Measurements from ENCODE around the gene ITIH6. TPM values are rescaled to one million over a fixed set of nuclear protein-coding genes. Genes with fewer than 3 reads are reported as not detected.
A peak's percentile ranks its signal among the peaks of the same experiment; 100 is the strongest.
"Not testable (repeated sequence)": the region's sequence is repeated elsewhere in the genome, so short reads cannot be mapped to it uniquely, and the experiment has no call there.

Gene ITIH6
- polyA plus RNA-seq (2013, experiment 1 of 2), result 0.03 TPM
- 0.01 TPM for polyA plus RNA-seq (2013, experiment 2 of 2)

- H2BK5ac ChIP-seq (ENCODE audit: low read length), result no peak within 1 kb of the TSS
- DNase-seq, result no peak
- H2BK120ac ChIP-seq (ENCODE audit: low read depth, low read length), result no peak within 1 kb of the TSS
- H3K36me3 ChIP-seq (ENCODE audit: control insufficient read depth, insufficient read depth, low read length), result no peaks in the 10 kb centered on the region
- no peaks in the 10 kb centered on the region for H3K79me1 ChIP-seq (ENCODE audit: low read length)
- H4K8ac ChIP-seq (ENCODE audit: low read depth, low read length), result no peak within 1 kb of the TSS
- no peak within 1 kb of the TSS for H3K56ac ChIP-seq (ENCODE audit: low read length)
- no peak within 1 kb of the TSS for H3K4ac ChIP-seq (ENCODE audit: low read depth, low read length)
- H3K18ac ChIP-seq (ENCODE audit: low read length), result no peak within 1 kb of the TSS
- no peaks in the 10 kb centered on the region for H3K27me3 ChIP-seq (ENCODE audit: insufficient read depth, low read length, poor library complexity)
- no peak within 1 kb of the TSS for H3K9ac ChIP-seq (ENCODE audit: low read length)
- no peaks in the 10 kb centered on the region for H3K79me2 ChIP-seq (ENCODE audit: control insufficient read depth, insufficient read depth, low read length)
- H3K4me2 ChIP-seq (ENCODE audit: low read length), result no peak within 1 kb of the TSS
- H3K4me3 ChIP-seq (ENCODE audit: low read length), result no peak within 1 kb of the TSS
- no peak within 1 kb of the TSS for H2AK5ac ChIP-seq (ENCODE audit: low read length)
- WGBS (ENCODE audit: extremely low coverage, insufficient coverage, low lambda C conversion rate), result no CpG with 5 or more reads among the region's 2 CpGs
- no peak within 1 kb of the TSS for H2BK15ac ChIP-seq (replicated peaks; ENCODE audit: low read depth)
- H3K23ac ChIP-seq (ENCODE audit: low read length), result no peak within 1 kb of the TSS
- H4K5ac ChIP-seq (ENCODE audit: low read length), result no peak within 1 kb of the TSS
- H3K4me1 ChIP-seq (ENCODE audit: control insufficient read depth, low read depth, low read length), result peaks cover 2% of the 10 kb centered on the region
- no peak within 1 kb of the TSS for H3K27ac ChIP-seq (ENCODE audit: low read depth, low read length)
Observed at GRCh38 chrX:54798137-54798536, at the start of gene ITIH6. Gene ITIH6, minus strand, starts transcription at chrX:54798255. Its CDS starts 45 bp downstream, at chrX:54798210.

- not testable (repeated sequence) for H3K4me1 ChIP-seq (ENCODE audit: control insufficient read depth, low read depth, low read length); H3K4me2 ChIP-seq (ENCODE audit: low read length); H2AK5ac ChIP-seq (ENCODE audit: low read length); H4K5ac ChIP-seq (ENCODE audit: low read length); H3K79me1 ChIP-seq (ENCODE audit: low read length); H3K18ac ChIP-seq (ENCODE audit: low read length); H3K79me2 ChIP-seq (ENCODE audit: control insufficient read depth, insufficient read depth, low read length); H2BK5ac ChIP-seq (ENCODE audit: low read length); H2BK15ac ChIP-seq (replicated peaks; ENCODE audit: low read depth); DNase-seq; H3K56ac ChIP-seq (ENCODE audit: low read length); H3K27me3 ChIP-seq (ENCODE audit: insufficient read depth, low read length, poor library complexity); H3K4me3 ChIP-seq (ENCODE audit: low read length); H3K9ac ChIP-seq (ENCODE audit: low read length); H3K23ac ChIP-seq (ENCODE audit: low read length); H2BK120ac ChIP-seq (ENCODE audit: low read depth, low read length); H4K8ac ChIP-seq (ENCODE audit: low read depth, low read length); H3K27ac ChIP-seq (ENCODE audit: low read depth, low read length); H3K36me3 ChIP-seq (ENCODE audit: control insufficient read depth, insufficient read depth, low read length); H3K4ac ChIP-seq (ENCODE audit: low read depth, low read length)
- WGBS (ENCODE audit: extremely low coverage, insufficient coverage, low lambda C conversion rate), result no CpG with 5 or more reads among the region's 2 CpGs
Observed at GRCh38 chrX:54847700-54848099, 49.6 kb upstream of the ITIH6 start.

- no peak overlapping the region for H2BK120ac ChIP-seq (ENCODE audit: low read depth, low read length)
- no peaks in the 10 kb centered on the region for H3K79me1 ChIP-seq (ENCODE audit: low read length)
- no peaks in the 10 kb centered on the region for H3K36me3 ChIP-seq (ENCODE audit: control insufficient read depth, insufficient read depth, low read length)
- H3K23ac ChIP-seq (ENCODE audit: low read length), result no peak overlapping the region
- DNase-seq, result no peak
- WGBS (ENCODE audit: extremely low coverage, insufficient coverage, low lambda C conversion rate), result no CpG with 5 or more reads among the region's 2 CpGs
- no peak overlapping the region for H3K27ac ChIP-seq (ENCODE audit: low read depth, low read length)
- no peak overlapping the region for H3K9ac ChIP-seq (ENCODE audit: low read length)
- no peak overlapping the region for H3K18ac ChIP-seq (ENCODE audit: low read length)
- H4K5ac ChIP-seq (ENCODE audit: low read length), result no peak overlapping the region
- no peak overlapping the region for H4K8ac ChIP-seq (ENCODE audit: low read depth, low read length)
- no peaks in the 10 kb centered on the region for H3K27me3 ChIP-seq (ENCODE audit: insufficient read depth, low read length, poor library complexity)
- H3K56ac ChIP-seq (ENCODE audit: low read length), result no peak overlapping the region
- H3K79me2 ChIP-seq (ENCODE audit: control insufficient read depth, insufficient read depth, low read length), result no peaks in the 10 kb centered on the region
- H3K4ac ChIP-seq (ENCODE audit: low read depth, low read length), result no peak overlapping the region
- no peak overlapping the region for H2AK5ac ChIP-seq (ENCODE audit: low read length)
- no peak overlapping the region for H3K4me3 ChIP-seq (ENCODE audit: low read length)
- H2BK5ac ChIP-seq (ENCODE audit: low read length), result no peak overlapping the region
- H3K4me2 ChIP-seq (ENCODE audit: low read length), result no peak overlapping the region
- H2BK15ac ChIP-seq (replicated peaks; ENCODE audit: low read depth), result no peak overlapping the region
- no peaks in the 10 kb centered on the region for H3K4me1 ChIP-seq (ENCODE audit: control insufficient read depth, low read depth, low read length)
Observed at GRCh38 chrX:54843050-54843449, 45.0 kb upstream of the ITIH6 start.

- Histone ChIP-seq H3K79me1 (ENCODE audit: low read length) (no peaks in the 10 kb centered on the region), H3K79me2 (ENCODE audit: control insufficient read depth, insufficient read depth, low read length) (no peaks in the 10 kb centered on the region), H3K23ac (ENCODE audit: low read length) (no peak overlapping the region), H3K4me3 (ENCODE audit: low read length) (no peak overlapping the region), H2BK5ac (ENCODE audit: low read length) (no peak overlapping the region), H3K9ac (ENCODE audit: low read length) (no peak overlapping the region), H4K8ac (ENCODE audit: low read depth, low read length) (no peak overlapping the region), H4K5ac (ENCODE audit: low read length) (no peak overlapping the region), H3K27me3 (ENCODE audit: insufficient read depth, low read length, poor library complexity) (no peaks in the 10 kb centered on the region), H3K4me2 (ENCODE audit: low read length) (no peak overlapping the region), H2BK120ac (ENCODE audit: low read depth, low read length) (no peak overlapping the region), H3K27ac (ENCODE audit: low read depth, low read length) (no peak overlapping the region), H3K18ac (ENCODE audit: low read length) (no peak overlapping the region), H3K56ac (ENCODE audit: low read length) (no peak overlapping the region), H2BK15ac (replicated peaks; ENCODE audit: low read depth) (no peak overlapping the region), H3K4me1 (ENCODE audit: control insufficient read depth, low read depth, low read length) (no peaks in the 10 kb centered on the region), H2AK5ac (ENCODE audit: low read length) (no peak overlapping the region), H3K4ac (ENCODE audit: low read depth, low read length) (no peak overlapping the region), H3K36me3 (ENCODE audit: control insufficient read depth, insufficient read depth, low read length) (no peaks in the 10 kb centered on the region)
- no CpG with 5 or more reads among the region's 1 CpG for WGBS (ENCODE audit: extremely low coverage, insufficient coverage, low lambda C conversion rate)
- DNase-seq, result no peak
Observed at GRCh38 chrX:54842607-54843006, 44.6 kb upstream of the ITIH6 start.

GRCh38 chrX:54841184-54841874 is 43.3 kb upstream of the ITIH6 start:
- DNase-seq, result peak; percentile 38
- no CpG with 5 or more reads among the region's 3 CpGs for WGBS (ENCODE audit: extremely low coverage, insufficient coverage, low lambda C conversion rate)

GRCh38 chrX:54838583-54838982 is 40.5 kb upstream of the ITIH6 start:
- WGBS (ENCODE audit: extremely low coverage, insufficient coverage, low lambda C conversion rate), result no CpG with 5 or more reads among the region's 3 CpGs

More at GRCh38 chrX:54841184-54841874, 43.3 kb upstream of the ITIH6 start:
- H4K8ac ChIP-seq (ENCODE audit: low read depth, low read length), result peak overlapping the region; percentile 76
- not testable (repeated sequence) for H3K23ac ChIP-seq (ENCODE audit: low read length); H3K9ac ChIP-seq (ENCODE audit: low read length); H3K4me1 ChIP-seq (ENCODE audit: control insufficient read depth, low read depth, low read length); H4K5ac ChIP-seq (ENCODE audit: low read length); H3K27ac ChIP-seq (ENCODE audit: low read depth, low read length); H3K4ac ChIP-seq (ENCODE audit: low read depth, low read length); H3K36me3 ChIP-seq (ENCODE audit: control insufficient read depth, insufficient read depth, low read length); H3K18ac ChIP-seq (ENCODE audit: low read length); H3K27me3 ChIP-seq (ENCODE audit: insufficient read depth, low read length, poor library complexity); H3K4me3 ChIP-seq (ENCODE audit: low read length); H3K79me2 ChIP-seq (ENCODE audit: control insufficient read depth, insufficient read depth, low read length); H2BK15ac ChIP-seq (replicated peaks; ENCODE audit: low read depth); H2BK5ac ChIP-seq (ENCODE audit: low read length); H3K79me1 ChIP-seq (ENCODE audit: low read length); H2AK5ac ChIP-seq (ENCODE audit: low read length); H3K4me2 ChIP-seq (ENCODE audit: low read length)
- peak overlapping the region; percentile 34 for H3K56ac ChIP-seq (ENCODE audit: low read length)
- H2BK120ac ChIP-seq (ENCODE audit: low read depth, low read length), result peak overlapping the region; percentile 45

More at GRCh38 chrX:54838583-54838982, 40.5 kb upstream of the ITIH6 start:
- Histone ChIP-seq H2AK5ac (ENCODE audit: low read length) (no peak overlapping the region), H3K27ac (ENCODE audit: low read depth, low read length) (no peak overlapping the region), H3K4me1 (ENCODE audit: control insufficient read depth, low read depth, low read length) (no peaks in the 10 kb centered on the region), H3K9ac (ENCODE audit: low read length) (no peak overlapping the region), H3K79me2 (ENCODE audit: control insufficient read depth, insufficient read depth, low read length) (no peaks in the 10 kb centered on the region), H2BK120ac (ENCODE audit: low read depth, low read length) (no peak overlapping the region), H3K18ac (ENCODE audit: low read length) (no peak overlapping the region), H3K4me3 (ENCODE audit: low read length) (no peak overlapping the region), H3K4me2 (ENCODE audit: low read length) (no peak overlapping the region), H3K27me3 (ENCODE audit: insufficient read depth, low read length, poor library complexity) (no peaks in the 10 kb centered on the region), H4K8ac (ENCODE audit: low read depth, low read length) (no peak overlapping the region), H4K5ac (ENCODE audit: low read length) (no peak overlapping the region), H2BK5ac (ENCODE audit: low read length) (no peak overlapping the region), H3K56ac (ENCODE audit: low read length) (no peak overlapping the region), H3K4ac (ENCODE audit: low read depth, low read length) (no peak overlapping the region), H3K36me3 (ENCODE audit: control insufficient read depth, insufficient read depth, low read length) (no peaks in the 10 kb centered on the region), H3K23ac (ENCODE audit: low read length) (no peak overlapping the region), H3K79me1 (ENCODE audit: low read length) (no peaks in the 10 kb centered on the region), H2BK15ac (replicated peaks; ENCODE audit: low read depth) (no peak overlapping the region)
- no peak for DNase-seq

All from mesendoderm (in vitro differentiated cells).